ENCODE data around the gene PILRA. TPM values are rescaled to one million over a fixed set of nuclear protein-coding genes. Genes with fewer than 3 reads are reported as not detected.

PILRA gene
- total RNA-seq, 1 experiment from 2014 or later, result 3.2 TPM

DNA sequence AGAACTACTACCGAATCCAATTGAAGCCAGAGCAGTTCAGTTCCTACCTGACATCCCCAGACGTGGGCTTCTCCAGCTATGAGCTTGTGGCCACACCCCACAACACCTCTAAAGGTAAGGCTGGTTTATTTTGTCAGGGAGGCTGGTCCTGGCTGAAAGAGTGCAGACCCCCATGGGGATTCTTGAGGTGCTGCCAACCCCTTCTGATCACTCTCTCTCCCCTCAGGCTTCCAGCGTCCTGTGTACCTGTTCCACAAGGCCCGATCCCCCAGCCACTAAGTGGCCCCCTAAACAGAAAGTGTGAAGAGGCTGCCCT is 59.9 kb downstream of the PILRA start:
- no peak overlapping the region for H3K9ac ChIP-seq (ENCODE audit: extremely low read depth, insufficient read length, low read length)
- peak overlapping the region in 1 of 2 experiments; percentile 21; a peak in 2 of 5 replicates for H3K4me3 Mint-ChIP-seq

More for the DNA sequence above, 59.9 kb downstream of the PILRA start:
- H2AFZ ChIP-seq (ENCODE audit: low read length), result no peak overlapping the region
- no peaks in the 10 kb centered on the region; the same call in 1 of the 2 replicates for H3K79me2 ChIP-seq (ENCODE audit: insufficient read depth, low read length)
- H3K4me1 Mint-ChIP-seq, result peaks cover 45 to 46% of the 10 kb centered on the region in 2 experiments
- peak overlapping the region; percentile 61 to 95 (median 85); a peak in 4 of 7 replicates for H3K27ac Mint-ChIP-seq
- H3K79me1 ChIP-seq (ENCODE audit: insufficient read depth, low read depth, low read length, poor library complexity, severe bottlenecking), result peaks cover 3% of the 10 kb centered on the region
- no peak overlapping the region for H2AK5ac ChIP-seq (ENCODE audit: insufficient read length, low read length)
- H4K20me1 ChIP-seq (ENCODE audit: control insufficient read depth, insufficient read depth, insufficient read length), result no peaks in the 10 kb centered on the region
- no peak overlapping the region for H2BK120ac ChIP-seq (ENCODE audit: low read depth, low read length, poor library complexity, severe bottlenecking)
- H2BK5ac ChIP-seq (ENCODE audit: insufficient read length, low read length), result no peak overlapping the region
- H3K27me3 Mint-ChIP-seq (ENCODE audit: low read depth), result peaks cover 11% of the 10 kb centered on the region
- H3K4ac ChIP-seq (ENCODE audit: low read depth, low read length), result no peak overlapping the region
- no peak overlapping the region for H2BK12ac ChIP-seq (ENCODE audit: insufficient read length, low read depth, low read length)
- H3K23me2 ChIP-seq (ENCODE audit: insufficient read length, low read depth, low read length, poor library complexity, severe bottlenecking), result peaks cover 11% of the 10 kb centered on the region
- no CpG with 5 or more reads among the region's 4 CpGs for WGBS (ENCODE audit: extremely low coverage, insufficient read length, low lambda C conversion rate)
- no peak for DNase-seq
- H3K36me3 Mint-ChIP-seq (ENCODE audit: insufficient read depth in 1 of 3, low read depth in 3 of 3), result peaks cover 37 to 56% (median 40%) of the 10 kb centered on the region in 3 experiments
- H3K9me3 ChIP-seq (ENCODE audit: control insufficient read depth, low read depth, low read length), result no peaks in the 10 kb centered on the region
- H3K14ac ChIP-seq (ENCODE audit: insufficient read depth, low read length), result no peak overlapping the region
- no peak overlapping the region for H3K56ac ChIP-seq (ENCODE audit: insufficient read length, low read depth, low read length)
- H2BK20ac ChIP-seq (ENCODE audit: low read depth, low read length, poor library complexity, severe bottlenecking), result no peak overlapping the region
- no peak overlapping the region for H3T11ph ChIP-seq (ENCODE audit: low read length)
- H4K8ac ChIP-seq (replicated peaks; ENCODE audit: insufficient read length, low read depth, low read length), result no peak overlapping the region
- no peak overlapping the region for H4K91ac ChIP-seq (ENCODE audit: insufficient read length, low read depth, low read length)
- peaks cover 0 to 10% of the 10 kb centered on the region in 2 experiments; a peak in 1 of 5 replicates for H3K9me3 Mint-ChIP-seq
- H3K27ac ChIP-seq (ENCODE audit: insufficient read length, low read depth, low read length), result no peak overlapping the region
- H3K27me3 ChIP-seq (ENCODE audit: insufficient read depth, low read length), result no peaks in the 10 kb centered on the region
- TF ChIP-seq, protein P1, sequence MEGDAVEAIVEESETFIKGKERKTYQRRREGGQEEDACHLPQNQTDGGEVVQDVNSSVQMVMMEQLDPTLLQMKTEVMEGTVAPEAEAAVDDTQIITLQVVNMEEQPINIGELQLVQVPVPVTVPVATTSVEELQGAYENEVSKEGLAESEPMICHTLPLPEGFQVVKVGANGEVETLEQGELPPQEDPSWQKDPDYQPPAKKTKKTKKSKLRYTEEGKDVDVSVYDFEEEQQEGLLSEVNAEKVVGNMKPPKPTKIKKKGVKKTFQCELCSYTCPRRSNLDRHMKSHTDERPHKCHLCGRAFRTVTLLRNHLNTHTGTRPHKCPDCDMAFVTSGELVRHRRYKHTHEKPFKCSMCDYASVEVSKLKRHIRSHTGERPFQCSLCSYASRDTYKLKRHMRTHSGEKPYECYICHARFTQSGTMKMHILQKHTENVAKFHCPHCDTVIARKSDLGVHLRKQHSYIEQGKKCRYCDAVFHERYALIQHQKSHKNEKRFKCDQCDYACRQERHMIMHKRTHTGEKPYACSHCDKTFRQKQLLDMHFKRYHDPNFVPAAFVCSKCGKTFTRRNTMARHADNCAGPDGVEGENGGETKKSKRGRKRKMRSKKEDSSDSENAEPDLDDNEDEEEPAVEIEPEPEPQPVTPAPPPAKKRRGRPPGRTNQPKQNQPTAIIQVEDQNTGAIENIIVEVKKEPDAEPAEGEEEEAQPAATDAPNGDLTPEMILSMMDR (conservative IDR thresholded peaks at IDR 0.05), result no peak
- H4K5ac ChIP-seq (ENCODE audit: insufficient read length, low read depth, low read length), result no peak overlapping the region
- H3K23ac ChIP-seq (ENCODE audit: insufficient read length, low read depth, low read length), result no peak overlapping the region
- H3K4me1 ChIP-seq (ENCODE audit: insufficient read depth, low read length), result no peaks in the 10 kb centered on the region
- H2BK15ac ChIP-seq (ENCODE audit: low read depth, low read length), result no peak overlapping the region
- no peak overlapping the region for H3K18ac ChIP-seq (ENCODE audit: insufficient read length, low read depth, low read length)
- no peak overlapping the region for H3K4me2 ChIP-seq (ENCODE audit: insufficient read depth, insufficient read length, low read length)

All from H9 (cell line).